Nephron progenitor cell (in vitro differentiated cells): ENCODE measurements around the gene MRPL52.

Experiments used
- DNase-seq: peaks from one replicate; pipeline ENCODE4 v3.0.0; 2021
- H3K27ac Mint-ChIP-seq: 2 replicates; pipeline ENCODE4 v1.8.0; 2021; ENCODE audit warnings: mild to moderate bottlenecking, moderate library complexity, mixed read lengths
- H3K27me3 Mint-ChIP-seq: 2 replicates; pipeline ENCODE4 v1.8.0; 2021; ENCODE audit warnings: mild to moderate bottlenecking, low read depth, mixed read lengths; ENCODE audit not compliant: poor library complexity
- H3K36me3 Mint-ChIP-seq: 2 replicates; pipeline ENCODE4 v1.8.0; 2021; ENCODE audit warnings: low read depth, mixed read lengths
- H3K4me1 Mint-ChIP-seq: 2 replicates; pipeline ENCODE4 v1.8.0; 2021; ENCODE audit warnings: mixed read lengths
- H3K4me3 Mint-ChIP-seq: 2 replicates; pipeline ENCODE4 v1.8.0; 2021; ENCODE audit warnings: mild to moderate bottlenecking, moderate library complexity, mixed read lengths
- H3K9me3 Mint-ChIP-seq: 2 replicates; pipeline ENCODE4 v1.8.0; 2021; ENCODE audit warnings: mild to moderate bottlenecking, moderate library complexity, mixed read lengths
- CTCF ChIP-seq: fragments of 200-600 bp; sonication (generic); IDR thresholded peaks from 2 replicates; pipeline ENCODE4 v1.5.0; 2021; ENCODE audit warnings: antibody characterized with exemption

MRPL52 gene

GRCh38 chr14:22829661-22830442, at the start of gene MRPL52:
Gene MRPL52, plus strand, starts transcription at chr14:22829887. Its CDS starts 26 bp downstream, at chr14:22829913.
- H3K27ac Mint-ChIP-seq: peak within 1 kb of the TSS; percentile 89
- peak within 1 kb of the TSS; percentile 94 for H3K4me3 Mint-ChIP-seq
- no peak for TF ChIP-seq CTCF
- peaks cover 36% of the 10 kb centered on the region for H3K4me1 Mint-ChIP-seq
- no peaks in the 10 kb centered on the region for H3K27me3 Mint-ChIP-seq
- H3K9me3 Mint-ChIP-seq: no peaks in the 10 kb centered on the region
- DNase-seq: peak; percentile 81
- peaks cover 29% of the 10 kb centered on the region for H3K36me3 Mint-ChIP-seq

- H3K36me3 Mint-ChIP-seq: no peaks in the 10 kb centered on the region
These were observed 49.5 kb upstream of the MRPL52 start for GRCh38 chr14:22780105-22780679.

GRCh38 chr14:22780941-22781300, 48.8 kb upstream of the MRPL52 start:
- TF ChIP-seq CTCF: no peak
- DNase-seq: no peak
- no peak overlapping the region for H3K4me3 Mint-ChIP-seq
- no peaks in the 10 kb centered on the region for H3K36me3 Mint-ChIP-seq
- H3K27me3 Mint-ChIP-seq: peaks cover 3% of the 10 kb centered on the region
- H3K4me1 Mint-ChIP-seq: peaks cover 19% of the 10 kb centered on the region
- no peaks in the 10 kb centered on the region for H3K9me3 Mint-ChIP-seq
- peak overlapping the region; percentile 84 for H3K27ac Mint-ChIP-seq

More at GRCh38 chr14:22780105-22780679, 49.5 kb upstream of the MRPL52 start:
- Mint-ChIP-seq H3K27ac (peak overlapping the region; percentile 47), H3K9me3 (no peaks in the 10 kb centered on the region), H3K4me1 (peaks cover 19% of the 10 kb centered on the region), H3K27me3 (peaks cover 3% of the 10 kb centered on the region), H3K4me3 (no peak overlapping the region)
- DNase-seq: no peak
- no peak for TF ChIP-seq CTCF

- Mint-ChIP-seq H3K4me3 (no peak overlapping the region), H3K36me3 (no peaks in the 10 kb centered on the region), H3K9me3 (no peaks in the 10 kb centered on the region), H3K27me3 (peaks cover 3% of the 10 kb centered on the region), H3K27ac (peak overlapping the region; percentile 84), H3K4me1 (peaks cover 19% of the 10 kb centered on the region)
- no peak for DNase-seq
- no peak for TF ChIP-seq CTCF
These were observed 48.2 kb upstream of the MRPL52 start for GRCh38 chr14:22781301-22781991.

GRCh38 chr14:22786685-22787084, 43.0 kb upstream of the MRPL52 start:
- H3K27ac Mint-ChIP-seq: no peak overlapping the region
- H3K9me3 Mint-ChIP-seq: no peaks in the 10 kb centered on the region
- no peak for TF ChIP-seq CTCF
- peaks cover 2% of the 10 kb centered on the region for H3K4me1 Mint-ChIP-seq
- no peak overlapping the region for H3K4me3 Mint-ChIP-seq
- peaks cover 3% of the 10 kb centered on the region for H3K27me3 Mint-ChIP-seq
- no peak for DNase-seq
- no peaks in the 10 kb centered on the region for H3K36me3 Mint-ChIP-seq
